ENCODE results near the gene MTHFS. TPM values are rescaled to one million over a fixed set of nuclear protein-coding genes. Genes with fewer than 3 reads are reported as not detected.
"Not testable (repeated sequence)": the region's sequence is repeated elsewhere in the genome, so short reads cannot be mapped to it uniquely, and the experiment has no call there.

The MTHFS gene
- total and polyA plus RNA-seq, 7 donors: 7.8 to 30.5 (median 16.2) TPM

- 92% methylated on average over 9 of the region's 9 CpGs for WGBS, 3 donors
- H3K27ac ChIP-seq: no peak overlapping the region
- no peaks in the 10 kb centered on the region for H3K27me3 ChIP-seq (ENCODE audit: insufficient read depth in 3 of 3, low read length in 2 of 3)
- H3K4me1 ChIP-seq: no peaks in the 10 kb centered on the region
- no peak for TF ChIP-seq CTCF (IDR thresholded peaks at IDR 0.05)
- intact Hi-C loops (cut with DNase I): no loop called here
- ATAC-seq: no peak
- H3K36me3 ChIP-seq (ENCODE audit: insufficient read depth in 1 of 2, low read depth in 1 of 2): no peaks in the 10 kb centered on the region
- no peak for DNase-seq
- no peaks in the 10 kb centered on the region for H3K9me3 ChIP-seq
- H3K4me3 ChIP-seq: no peak overlapping the region
Measured at GRCh38 chr15:79900087-79900486, 3.3 kb upstream of the MTHFS start.

GRCh38 chr15:79898786-79899185 lies 2.0 kb upstream of the MTHFS start:
- H3K4me3 ChIP-seq; H3K27me3 ChIP-seq (ENCODE audit: insufficient read depth in 3 of 3, low read length in 2 of 3); H3K36me3 ChIP-seq (ENCODE audit: insufficient read depth in 1 of 2, low read depth in 1 of 2); DNase-seq; ATAC-seq; H3K4me1 ChIP-seq; H3K9me3 ChIP-seq; H3K27ac ChIP-seq: not testable (repeated sequence)
- WGBS, 3 donors: 84 to 92% (median 87%) methylated on average over 3 of the region's 3 CpGs
- intact Hi-C loops (cut with DNase I): loop anchor here (5.0 to 10.0 kb wide), 4 partner anchors 96 to 276 kb away; partner anchors contain the start of genes FAH (in 1 of the 2) and ZFAND6 (in 1 of the 2)

GRCh38 chr15:79898369-79898768 lies 1.6 kb upstream of the MTHFS start:
- WGBS, 3 donors: 84 to 90% (median 87%) methylated on average over 4 of the region's 4 CpGs
- DNase-seq: no peak
- Histone ChIP-seq H3K4me3 (no peak overlapping the region), H3K9me3 (no peaks in the 10 kb centered on the region), H3K36me3 (ENCODE audit: insufficient read depth in 1 of 2, low read depth in 1 of 2) (no peaks in the 10 kb centered on the region), H3K27ac (no peak overlapping the region), H3K27me3 (ENCODE audit: insufficient read depth in 3 of 3, low read length in 2 of 3) (no peaks in the 10 kb centered on the region), H3K4me1 (no peaks in the 10 kb centered on the region)
- ATAC-seq: no peak
- intact Hi-C loops (cut with DNase I): loop anchor here (5.0 to 10.0 kb wide), 4 partner anchors 96 to 276 kb away; partner anchors contain the start of genes FAH (in 1 of the 2) and ZFAND6 (in 1 of the 2)
- TF ChIP-seq CTCF (IDR thresholded peaks at IDR 0.05): no peak

GRCh38 chr15:79897701-79898113 lies 893 bp upstream of the MTHFS start:
- TF ChIP-seq CTCF (IDR thresholded peaks at IDR 0.05): no peak
- ATAC-seq (no peak), DNase-seq (no peak)
- WGBS, 3 donors: 75 to 85% (median 79%) methylated on average over 6 of the region's 6 CpGs
- H3K36me3 ChIP-seq (ENCODE audit: insufficient read depth in 1 of 2, low read depth in 1 of 2): no peaks in the 10 kb centered on the region
- no peaks in the 10 kb centered on the region for H3K27me3 ChIP-seq (ENCODE audit: insufficient read depth in 3 of 3, low read length in 2 of 3)
- H3K27ac ChIP-seq: peak overlapping the region; percentile 92
- H3K4me3 ChIP-seq: peak overlapping the region; percentile 86
- no peaks in the 10 kb centered on the region for H3K4me1 ChIP-seq
- no peaks in the 10 kb centered on the region for H3K9me3 ChIP-seq
- intact Hi-C loops (cut with DNase I): loop anchor here (2.0 to 10.0 kb wide), 6 partner anchors 25 to 277 kb away; partner anchors contain the start of genes FAH (in 1 of the 2) and ZFAND6 (in 1 of the 2)

- DNase-seq: no peak
- ATAC-seq: no peak
- intact Hi-C loops (cut with DNase I): loop anchor here (2.0 to 10.0 kb wide), 6 partner anchors 25 to 277 kb away; partner anchors contain the start of genes FAH (in 1 of the 2) and ZFAND6 (in 1 of the 2)
Measured at GRCh38 chr15:79897380-79897678, 515 bp upstream of the MTHFS start.

More at GRCh38 chr15:79897380-79897678, 515 bp upstream of the MTHFS start:
- Histone ChIP-seq H3K27me3 (ENCODE audit: insufficient read depth in 3 of 3, low read length in 2 of 3) (no peaks in the 10 kb centered on the region), H3K36me3 (ENCODE audit: insufficient read depth in 1 of 2, low read depth in 1 of 2) (no peaks in the 10 kb centered on the region), H3K27ac (peak overlapping the region; percentile 92), H3K9me3 (no peaks in the 10 kb centered on the region), H3K4me3 (peak overlapping the region; percentile 86), H3K4me1 (no peaks in the 10 kb centered on the region)
- TF ChIP-seq CTCF (IDR thresholded peaks at IDR 0.05): no peak
- 18 to 26% (median 25%) methylated on average over 8 of the region's 8 CpGs for WGBS, 3 donors

Data from psoas muscle (tissue), 8 donors.